ENCODE data around the gene VPS13D.

VPS13D gene

GRCh38 chr1:12473596-12474362, 243.9 kb downstream of the VPS13D start:
- DNase-seq = no peak

DNA sequence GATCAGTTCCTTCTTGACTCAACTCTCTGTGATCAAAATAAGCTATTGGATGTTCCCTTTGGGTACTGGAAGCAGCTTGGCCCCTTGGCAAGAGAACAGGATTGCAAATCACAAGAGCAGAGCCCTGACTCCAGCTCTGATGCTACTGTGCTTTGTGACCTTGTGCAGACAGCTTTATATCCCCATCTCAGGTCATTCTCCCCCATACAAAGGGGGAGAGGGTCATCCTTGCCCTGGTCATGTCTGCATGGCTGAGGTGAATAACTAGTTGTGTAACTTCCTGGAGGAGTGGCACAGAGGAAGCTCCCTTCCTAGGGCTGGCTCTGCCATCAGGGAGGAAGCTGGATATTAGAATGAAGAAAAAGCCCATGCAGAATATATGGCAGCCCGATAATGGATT, 245.3 kb downstream of the VPS13D start:
- no peak for DNase-seq

DNA sequence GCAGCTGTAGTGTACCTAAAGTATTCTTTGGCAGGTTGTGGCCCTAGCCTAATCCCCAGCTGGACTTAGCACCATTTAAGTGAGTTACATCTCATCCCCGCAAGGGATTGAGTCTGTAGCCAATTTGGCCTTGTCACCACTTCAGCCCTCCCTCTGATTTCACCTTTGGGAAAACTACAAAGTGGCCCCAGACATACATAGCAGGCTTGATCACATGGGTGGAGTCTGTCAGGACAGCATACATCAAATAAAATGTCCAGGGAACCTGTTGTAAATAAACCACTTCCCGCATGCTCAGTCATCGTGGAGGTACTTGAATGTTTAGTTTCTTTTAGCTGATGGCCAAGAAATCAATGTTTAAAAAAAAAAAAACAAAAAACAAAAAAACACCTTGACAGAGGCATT, 245.7 kb downstream of the VPS13D start:
- DNase-seq = no peak

- no peak for DNase-seq
These were observed 246.1 kb downstream of the VPS13D start for GRCh38 chr1:12475947-12476346.

DNA sequence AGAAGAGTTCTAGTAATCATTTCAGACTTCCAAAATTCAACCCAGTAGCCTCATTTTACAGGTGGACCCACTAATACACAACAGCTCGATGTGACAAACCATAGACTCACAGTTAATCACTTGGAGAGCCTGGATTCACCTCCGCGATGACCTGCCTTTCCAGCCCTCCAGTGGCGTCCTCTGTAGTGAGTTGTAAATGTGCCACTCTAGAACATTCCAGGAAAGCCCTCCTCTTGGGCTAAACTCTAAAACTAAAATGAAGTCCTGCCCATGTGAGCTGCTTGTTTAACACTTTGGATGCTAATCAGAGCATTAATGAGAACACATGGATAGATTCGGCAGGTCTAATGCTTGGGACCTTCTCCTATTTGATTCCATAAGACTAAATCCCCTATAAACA, 247.5 kb downstream of the VPS13D start:
- no peak for DNase-seq

GRCh38 chr1:12477936-12478611, 248.2 kb downstream of the VPS13D start:
- DNase-seq = peak; percentile 26

GRCh38 chr1:12478612-12478985, 248.8 kb downstream of the VPS13D start:
- DNase-seq = peak; percentile 33

GRCh38 chr1:12479311-12479710, 249.5 kb downstream of the VPS13D start:
- DNase-seq = no peak

GRCh38 chr1:12480041-12480440, 250.2 kb downstream of the VPS13D start:
- no peak for DNase-seq

GRCh38 chr1:12480748-12481362, 251.0 kb downstream of the VPS13D start:
- peak; percentile 27 for DNase-seq

DNA sequence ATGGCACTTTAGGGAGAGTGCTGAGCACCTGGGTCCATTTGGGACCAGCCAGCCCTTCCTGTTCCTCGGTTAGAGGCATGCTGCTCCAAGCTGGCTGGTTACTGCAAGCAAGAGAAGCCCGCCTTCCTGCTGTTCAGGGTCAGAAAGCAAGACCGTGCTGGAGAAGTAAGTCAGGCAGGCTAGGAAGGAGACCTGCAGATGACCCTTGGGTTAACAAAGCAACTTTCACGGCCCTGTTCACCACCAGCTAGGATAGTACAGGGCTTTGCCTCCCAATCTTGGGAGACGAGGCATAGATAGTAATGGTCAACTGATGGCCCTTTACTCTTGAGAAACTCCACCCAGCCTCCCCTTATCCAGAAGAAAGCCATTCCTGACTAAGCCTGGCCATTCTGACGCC, 252.1 kb downstream of the VPS13D start:
- no peak for DNase-seq

- no peak for DNase-seq
These were observed 253.2 kb downstream of the VPS13D start for GRCh38 chr1:12482988-12483387.

GRCh38 chr1:12485231-12486058, 255.6 kb downstream of the VPS13D start:
- DNase-seq = no peak

DNA sequence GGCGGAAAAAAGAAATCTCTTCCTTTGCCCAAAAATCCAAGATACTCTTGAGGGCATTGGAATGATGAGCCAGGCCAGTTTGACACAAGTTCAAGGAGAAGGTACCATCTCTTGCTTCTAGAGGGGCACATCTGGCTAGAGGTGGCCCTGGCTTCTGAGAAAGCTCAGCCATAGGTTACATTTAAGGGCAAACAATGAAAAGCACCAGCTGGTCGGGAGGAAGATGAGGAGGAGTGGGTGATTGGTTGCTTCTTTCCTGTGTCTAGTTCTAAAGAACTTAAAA, 256.2 kb downstream of the VPS13D start:
- DNase-seq = no peak

DNA sequence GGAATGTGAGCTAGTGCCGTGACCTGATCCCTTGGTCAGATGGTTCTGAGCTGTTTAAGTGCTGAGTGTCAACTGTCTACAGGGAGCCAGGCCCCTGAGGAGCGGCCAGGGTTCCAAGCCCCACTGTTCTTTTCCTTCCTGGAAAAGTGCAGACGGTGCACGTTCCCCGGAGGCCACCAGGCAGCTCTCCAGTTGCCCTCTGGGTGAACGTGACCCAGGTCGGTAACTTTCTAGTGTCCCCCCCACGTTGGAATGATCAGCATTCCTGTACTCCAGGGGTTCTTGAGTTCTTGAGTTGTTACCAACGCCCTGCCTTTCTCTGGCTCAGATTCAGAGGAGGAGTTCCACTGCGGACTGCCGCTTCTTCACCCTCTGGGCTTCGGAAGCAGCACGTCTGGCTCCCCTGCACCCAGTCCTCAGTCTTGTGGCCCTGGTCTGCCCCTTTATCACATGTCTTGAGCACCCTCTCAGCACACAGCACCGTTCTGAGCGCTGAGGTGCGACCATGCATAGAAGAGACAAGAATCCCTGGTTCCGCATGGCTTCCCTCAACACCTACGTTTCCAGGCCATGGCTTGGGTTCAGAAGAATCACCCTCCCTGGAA, 256.7 kb downstream of the VPS13D start:
- no peak for DNase-seq

DNA sequence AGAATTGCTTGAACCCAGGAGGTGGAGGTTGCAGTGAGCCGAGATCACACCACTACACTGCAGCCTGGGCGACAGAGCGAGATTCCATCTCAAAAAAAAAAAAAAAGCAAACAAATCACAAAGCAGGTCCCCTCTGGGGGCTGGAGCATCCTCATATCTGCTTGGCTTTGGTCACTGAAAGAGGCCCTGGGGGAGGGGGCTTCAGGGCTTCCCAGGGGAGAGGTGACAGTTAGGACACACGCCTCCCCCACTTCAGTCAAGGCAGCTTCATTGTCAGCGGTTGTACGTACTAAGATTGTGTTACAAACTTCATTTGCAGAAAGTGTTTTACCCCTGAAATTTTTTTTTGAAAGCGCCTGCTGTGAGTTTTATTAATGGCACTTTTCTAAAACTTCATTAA, 257.7 kb downstream of the VPS13D start:
- no peak for DNase-seq

GRCh38 chr1:12488666-12489354, 259.0 kb downstream of the VPS13D start:
- DNase-seq = no peak

GRCh38 chr1:12490532-12491142, 260.8 kb downstream of the VPS13D start:
- no peak for DNase-seq

DNA sequence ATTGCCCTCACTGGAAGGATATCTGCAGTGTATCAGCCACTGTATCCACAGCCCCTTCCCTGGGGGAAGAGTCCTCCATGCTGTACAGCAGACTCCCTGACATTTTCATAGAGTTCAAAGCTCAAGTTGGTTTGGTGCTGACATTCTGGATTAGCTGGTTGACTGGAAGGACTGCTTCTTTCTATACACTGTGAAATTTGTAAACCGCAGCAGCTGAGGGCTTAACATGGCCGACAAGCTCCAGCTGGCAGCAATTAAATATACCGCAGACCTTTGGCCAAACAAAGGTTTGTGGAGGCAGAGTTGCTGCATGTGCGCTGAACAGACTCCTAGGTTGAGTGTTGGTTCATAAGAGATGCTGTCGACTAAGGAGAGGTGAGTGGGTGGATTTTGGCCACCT, 261.8 kb downstream of the VPS13D start:
- DNase-seq = no peak

- no peak for DNase-seq
These were observed 265.9 kb downstream of the VPS13D start for GRCh38 chr1:12495725-12496124.

- no peak for DNase-seq
These were observed 266.5 kb downstream of the VPS13D start for GRCh38 chr1:12496154-12496961.

Measured in activated CD4-positive, alpha-beta T cell treated with anti-CD3 and anti-CD28 coated beads for 48 hours (primary cell).